Measurements from ENCODE around the gene GSAP.
"Not testable (repeated sequence)": the region's sequence is repeated elsewhere in the genome, so short reads cannot be mapped to it uniquely, and the experiment has no call there.

GSAP gene, protein sequence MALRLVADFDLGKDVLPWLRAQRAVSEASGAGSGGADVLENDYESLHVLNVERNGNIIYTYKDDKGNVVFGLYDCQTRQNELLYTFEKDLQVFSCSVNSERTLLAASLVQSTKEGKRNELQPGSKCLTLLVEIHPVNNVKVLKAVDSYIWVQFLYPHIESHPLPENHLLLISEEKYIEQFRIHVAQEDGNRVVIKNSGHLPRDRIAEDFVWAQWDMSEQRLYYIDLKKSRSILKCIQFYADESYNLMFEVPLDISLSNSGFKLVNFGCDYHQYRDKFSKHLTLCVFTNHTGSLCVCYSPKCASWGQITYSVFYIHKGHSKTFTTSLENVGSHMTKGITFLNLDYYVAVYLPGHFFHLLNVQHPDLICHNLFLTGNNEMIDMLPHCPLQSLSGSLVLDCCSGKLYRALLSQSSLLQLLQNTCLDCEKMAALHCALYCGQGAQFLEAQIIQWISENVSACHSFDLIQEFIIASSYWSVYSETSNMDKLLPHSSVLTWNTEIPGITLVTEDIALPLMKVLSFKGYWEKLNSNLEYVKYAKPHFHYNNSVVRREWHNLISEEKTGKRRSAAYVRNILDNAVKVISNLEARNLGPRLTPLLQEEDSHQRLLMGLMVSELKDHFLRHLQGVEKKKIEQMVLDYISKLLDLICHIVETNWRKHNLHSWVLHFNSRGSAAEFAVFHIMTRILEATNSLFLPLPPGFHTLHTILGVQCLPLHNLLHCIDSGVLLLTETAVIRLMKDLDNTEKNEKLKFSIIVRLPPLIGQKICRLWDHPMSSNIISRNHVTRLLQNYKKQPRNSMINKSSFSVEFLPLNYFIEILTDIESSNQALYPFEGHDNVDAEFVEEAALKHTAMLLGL

DNA sequence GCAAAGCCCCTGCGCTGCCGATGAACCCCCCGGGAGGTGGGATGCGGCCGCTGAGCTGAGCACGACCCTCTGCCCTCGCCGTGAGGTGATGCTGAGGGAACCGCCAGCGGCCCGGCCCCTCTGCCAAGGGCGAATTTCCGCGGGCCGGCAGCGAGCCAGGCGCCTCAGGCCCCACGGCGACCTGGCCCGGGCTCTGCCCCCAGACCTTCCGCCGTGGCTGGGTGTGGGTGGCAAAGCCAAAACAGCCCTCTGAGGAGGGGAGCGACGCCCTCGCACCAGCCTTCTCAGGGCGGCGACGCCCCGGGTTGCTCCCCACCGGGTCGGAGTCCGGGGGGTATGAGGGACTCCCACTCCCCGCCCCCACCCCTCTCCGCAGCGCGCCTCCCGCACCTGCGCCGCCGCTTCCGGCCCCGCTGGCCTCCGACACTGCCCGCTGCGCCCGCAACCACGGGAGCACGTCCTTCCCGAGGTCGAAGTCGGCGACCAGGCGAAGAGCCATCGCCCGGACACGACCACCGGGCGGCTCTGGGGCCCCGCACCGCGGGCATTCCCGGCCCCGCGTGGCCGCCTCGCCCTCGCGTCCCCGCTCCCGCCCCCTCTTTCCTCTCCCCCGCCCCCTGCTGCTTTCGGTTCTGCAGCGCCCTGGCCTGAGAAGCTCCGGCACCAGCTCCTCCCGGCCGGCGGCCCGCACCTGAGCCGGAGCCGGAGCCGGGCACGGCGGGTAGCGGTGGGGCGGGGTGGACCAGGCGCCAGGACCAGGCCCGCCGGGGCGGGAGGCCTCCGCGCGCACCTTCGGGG lies at the start of gene GSAP:
Gene GSAP (minus strand): TSS at position 527 of the 798 bp plus-strand sequence. CDS start 28 bp downstream, at position 499.
- TF ChIP-seq, protein P1, sequence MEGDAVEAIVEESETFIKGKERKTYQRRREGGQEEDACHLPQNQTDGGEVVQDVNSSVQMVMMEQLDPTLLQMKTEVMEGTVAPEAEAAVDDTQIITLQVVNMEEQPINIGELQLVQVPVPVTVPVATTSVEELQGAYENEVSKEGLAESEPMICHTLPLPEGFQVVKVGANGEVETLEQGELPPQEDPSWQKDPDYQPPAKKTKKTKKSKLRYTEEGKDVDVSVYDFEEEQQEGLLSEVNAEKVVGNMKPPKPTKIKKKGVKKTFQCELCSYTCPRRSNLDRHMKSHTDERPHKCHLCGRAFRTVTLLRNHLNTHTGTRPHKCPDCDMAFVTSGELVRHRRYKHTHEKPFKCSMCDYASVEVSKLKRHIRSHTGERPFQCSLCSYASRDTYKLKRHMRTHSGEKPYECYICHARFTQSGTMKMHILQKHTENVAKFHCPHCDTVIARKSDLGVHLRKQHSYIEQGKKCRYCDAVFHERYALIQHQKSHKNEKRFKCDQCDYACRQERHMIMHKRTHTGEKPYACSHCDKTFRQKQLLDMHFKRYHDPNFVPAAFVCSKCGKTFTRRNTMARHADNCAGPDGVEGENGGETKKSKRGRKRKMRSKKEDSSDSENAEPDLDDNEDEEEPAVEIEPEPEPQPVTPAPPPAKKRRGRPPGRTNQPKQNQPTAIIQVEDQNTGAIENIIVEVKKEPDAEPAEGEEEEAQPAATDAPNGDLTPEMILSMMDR (IDR thresholded peaks at IDR 0.05; ENCODE audit: extremely low read depth, insufficient read depth, missing control alignments): no peak
- DNase-seq (ENCODE audit: low spot score): peak; percentile 84
- in situ Hi-C loops (cut with MboI; ENCODE audit: low pct_unique_long_range_greater_than_20kb, low sequenced_read_pairs, unreplicated experiment): no loop called here

DNA sequence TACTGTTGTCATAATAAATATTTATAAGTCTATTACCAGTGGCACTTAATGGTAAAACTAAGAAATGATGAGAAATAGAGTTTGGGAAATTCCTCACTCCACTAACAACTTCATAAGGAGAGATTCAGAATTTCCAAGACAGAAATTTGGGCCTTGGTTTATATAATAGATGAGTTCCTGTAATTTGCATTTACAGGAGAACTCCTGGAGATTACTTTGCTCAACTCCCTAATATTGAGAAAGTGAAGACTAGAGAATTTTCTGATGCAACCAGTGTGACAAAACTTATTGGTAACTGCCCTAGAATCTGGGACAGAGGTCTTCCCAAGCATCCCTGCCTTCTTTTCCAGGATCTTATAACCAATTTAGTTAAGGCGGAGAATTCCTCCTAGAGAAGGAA lies 49.1 kb upstream of the GSAP start:
- in situ Hi-C loops (cut with MboI; ENCODE audit: low pct_unique_long_range_greater_than_20kb, low sequenced_read_pairs, unreplicated experiment): no loop called here
- DNase-seq (ENCODE audit: low spot score): no peak
- TF ChIP-seq, protein P1 (IDR thresholded peaks at IDR 0.05; ENCODE audit: extremely low read depth, insufficient read depth, missing control alignments): no peak

DNA sequence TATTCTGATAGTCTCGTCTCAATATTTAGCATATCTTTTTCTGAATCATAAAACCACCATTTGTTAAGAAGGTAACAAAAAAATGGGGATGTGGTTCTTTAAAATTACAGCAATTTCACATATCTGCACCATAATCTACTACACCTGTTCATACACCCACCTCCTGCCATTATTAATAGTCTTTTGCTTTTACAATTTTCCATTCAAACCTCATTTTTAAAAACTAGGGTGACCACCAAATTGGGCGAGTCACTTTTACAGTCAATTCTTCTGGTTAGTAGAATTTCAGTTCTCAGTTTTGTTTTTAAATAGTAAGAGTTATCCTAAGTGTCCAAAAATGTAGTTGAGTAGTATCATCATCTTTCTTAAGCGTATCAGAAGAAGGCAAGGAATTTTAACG lies 48.4 kb upstream of the GSAP start:
- DNase-seq (ENCODE audit: low spot score): peak; percentile 37
- in situ Hi-C loops (cut with MboI; ENCODE audit: low pct_unique_long_range_greater_than_20kb, low sequenced_read_pairs, unreplicated experiment): no loop called here
- TF ChIP-seq, protein P1 (IDR thresholded peaks at IDR 0.05; ENCODE audit: extremely low read depth, insufficient read depth, missing control alignments): no peak

DNA sequence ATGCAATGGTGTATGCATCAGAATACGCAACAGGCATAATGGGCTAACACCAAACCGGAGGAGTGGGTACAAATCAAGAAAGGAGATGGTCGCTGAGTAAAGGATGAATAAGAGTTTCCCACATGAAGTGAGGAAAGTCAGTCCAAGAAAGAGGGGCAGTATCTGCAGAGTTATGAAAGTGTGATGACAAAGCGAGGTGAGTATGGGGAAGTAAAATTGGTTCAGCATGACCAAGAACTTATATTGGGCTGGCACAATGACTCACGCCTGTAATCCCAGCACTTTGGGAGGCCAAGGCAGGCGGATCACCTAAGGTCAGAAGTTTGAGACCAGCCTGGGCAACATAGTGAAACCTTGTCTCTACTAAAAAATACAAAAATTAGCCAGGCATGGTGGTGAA lies 47.5 kb upstream of the GSAP start:
- in situ Hi-C loops (cut with MboI; ENCODE audit: low pct_unique_long_range_greater_than_20kb, low sequenced_read_pairs, unreplicated experiment): not testable (repeated sequence)
- peak; percentile 20 for DNase-seq (ENCODE audit: low spot score)

DNA sequence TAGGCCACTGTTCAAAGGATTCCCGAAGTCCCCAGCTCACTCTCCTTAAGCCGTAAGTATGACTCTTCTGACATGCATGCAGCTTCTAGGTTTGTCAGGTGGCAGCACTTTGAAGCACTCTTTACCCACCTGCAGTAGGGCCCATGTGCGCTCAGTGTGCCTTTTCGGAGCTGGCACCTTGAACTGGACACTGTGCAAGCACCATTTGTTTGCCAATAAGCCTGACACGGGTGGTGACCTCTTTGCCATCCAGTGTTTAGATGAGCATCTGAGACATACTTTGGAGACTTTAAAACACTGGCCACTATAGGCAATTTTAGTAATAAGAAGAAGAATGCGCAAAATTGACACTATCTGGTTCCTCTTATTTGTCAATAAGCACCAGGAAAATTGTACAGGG lies 45.7 kb upstream of the GSAP start:
- in situ Hi-C loops (cut with MboI; ENCODE audit: low pct_unique_long_range_greater_than_20kb, low sequenced_read_pairs, unreplicated experiment): no loop called here

DNA sequence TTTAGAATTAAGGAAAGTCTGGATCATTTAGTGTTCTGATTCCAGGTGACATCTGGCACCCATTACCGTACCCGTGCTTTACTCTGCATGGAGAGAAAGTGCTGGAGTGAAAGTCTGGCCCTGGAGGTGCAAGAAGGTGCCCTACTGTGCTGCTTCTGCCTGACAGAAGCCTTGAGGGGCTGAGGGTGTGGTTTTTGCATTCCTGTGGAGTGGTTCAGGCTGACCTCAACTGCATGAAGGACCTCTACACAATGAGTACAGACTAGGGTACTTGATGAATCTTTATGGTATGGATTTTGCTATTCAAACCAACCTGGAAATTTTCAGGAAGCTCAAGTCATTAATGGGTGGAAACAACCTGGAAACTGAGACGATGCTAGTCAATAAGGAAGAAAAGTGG lies 45.1 kb upstream of the GSAP start:
- in situ Hi-C loops (cut with MboI; ENCODE audit: low pct_unique_long_range_greater_than_20kb, low sequenced_read_pairs, unreplicated experiment): no loop called here
- TF ChIP-seq, protein P1 (IDR thresholded peaks at IDR 0.05; ENCODE audit: extremely low read depth, insufficient read depth, missing control alignments): no peak
- no peak for DNase-seq (ENCODE audit: low spot score)

More for the DNA sequence above, 45.7 kb upstream of the GSAP start:
- TF ChIP-seq, protein P1 (IDR thresholded peaks at IDR 0.05; ENCODE audit: extremely low read depth, insufficient read depth, missing control alignments): no peak
- DNase-seq (ENCODE audit: low spot score): no peak

Data from GM13977 (cell line).